GM21529 (cell line): ENCODE results near the gene HSD3B2.

Source experiments
- ATAC-seq: cut with Tn5 transposase; IDR thresholded peaks from one replicate; pipeline ENCODE4 v1.9.1; 2021; ENCODE audit not compliant: unreplicated experiment

The HSD3B2 gene

DNA sequence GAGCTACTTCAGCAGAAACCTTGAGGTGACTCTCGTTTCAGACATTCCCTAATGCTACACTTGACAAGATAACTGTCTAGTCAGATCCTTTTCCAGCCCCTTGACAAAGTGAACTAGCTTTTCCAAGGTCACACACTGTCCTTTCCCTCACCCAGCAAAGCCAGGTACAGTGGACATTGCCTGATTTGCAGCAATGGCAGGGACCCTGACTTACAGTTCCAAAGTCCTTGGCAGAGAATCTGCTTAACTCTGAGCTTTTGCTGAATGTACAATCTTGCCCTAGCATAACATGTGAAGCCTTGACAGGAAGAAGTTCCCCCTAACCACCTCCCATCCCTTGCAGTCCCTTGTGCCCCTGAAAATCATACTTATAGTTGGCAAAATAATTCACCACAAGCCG, 37.1 kb downstream of the HSD3B2 start:
- ATAC-seq: no peak

DNA sequence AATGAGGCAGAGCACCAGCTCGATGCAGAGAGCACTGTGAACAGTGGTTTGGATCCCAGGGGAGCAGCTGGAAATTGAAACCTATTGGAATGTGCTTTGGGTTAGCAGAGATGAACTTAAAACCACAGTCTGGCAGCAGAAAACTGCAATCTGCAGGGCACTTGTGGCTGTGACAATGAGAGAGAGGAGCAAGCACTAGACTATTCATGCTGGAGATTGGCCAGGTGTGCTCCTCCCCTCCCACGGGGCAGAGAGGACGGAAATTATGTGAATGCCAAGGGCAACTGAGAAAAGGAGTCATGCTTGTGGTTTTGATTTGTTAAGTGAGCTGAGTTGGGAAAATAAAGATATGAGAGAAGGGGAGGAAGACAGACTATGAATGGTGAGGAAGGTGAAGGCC, 38.1 kb downstream of the HSD3B2 start:
- ATAC-seq: no peak

DNA sequence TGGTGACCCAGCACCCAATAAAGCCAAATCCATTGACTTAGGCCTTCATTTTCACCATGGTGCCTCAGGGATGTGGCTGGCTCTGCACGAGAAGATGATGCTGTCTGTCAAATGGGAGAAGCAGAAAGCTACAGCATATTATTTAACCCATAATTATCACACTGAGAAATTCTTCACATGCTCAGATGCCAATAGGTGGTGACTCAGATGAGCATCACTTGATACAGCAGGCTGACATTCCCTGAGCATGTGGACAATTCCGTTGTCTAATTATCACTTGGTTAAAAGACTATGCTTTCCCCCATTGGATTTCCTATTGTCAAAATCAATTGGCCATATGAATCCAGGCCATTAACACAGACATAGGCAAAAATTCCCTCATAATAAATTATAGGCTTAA, 48.0 kb downstream of the HSD3B2 start:
- ATAC-seq: no peak

DNA sequence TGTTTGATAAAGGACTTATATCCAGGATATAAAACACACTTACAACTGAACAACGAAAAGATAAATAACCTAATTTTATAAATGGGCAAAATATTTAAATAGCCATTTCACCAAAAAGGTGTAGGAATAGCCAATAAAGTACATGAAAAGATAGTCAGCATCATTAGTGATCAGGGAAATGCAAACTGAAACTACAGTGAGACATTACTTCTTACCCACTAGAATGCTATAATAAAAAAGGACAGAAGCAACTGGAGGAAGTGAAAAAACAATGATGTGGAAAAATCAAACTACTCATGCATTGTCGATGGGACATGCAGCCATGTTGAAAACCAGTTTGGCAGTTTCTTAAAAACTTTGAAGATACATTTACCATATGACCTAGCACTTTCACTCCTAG, 48.6 kb downstream of the HSD3B2 start:
- ATAC-seq: no peak

DNA sequence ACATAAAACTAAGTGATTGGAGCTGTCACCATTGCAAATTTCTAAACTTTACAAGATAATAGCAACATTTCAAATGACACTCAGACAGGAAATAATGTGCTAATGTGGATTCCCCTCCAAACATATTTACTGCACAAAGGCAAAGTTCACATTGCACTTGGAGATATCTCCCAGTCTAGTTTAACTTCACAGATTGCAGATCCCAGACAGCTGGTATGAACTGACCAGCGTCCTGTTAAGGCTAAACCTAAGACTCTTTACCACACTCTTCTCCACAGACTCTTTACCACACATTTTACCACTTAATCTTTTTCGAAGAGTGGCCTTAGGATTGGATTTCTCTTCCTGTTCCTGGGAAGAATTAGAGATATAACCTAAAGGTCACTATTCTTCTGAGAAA, 51.5 kb downstream of the HSD3B2 start:
- ATAC-seq: no peak

DNA sequence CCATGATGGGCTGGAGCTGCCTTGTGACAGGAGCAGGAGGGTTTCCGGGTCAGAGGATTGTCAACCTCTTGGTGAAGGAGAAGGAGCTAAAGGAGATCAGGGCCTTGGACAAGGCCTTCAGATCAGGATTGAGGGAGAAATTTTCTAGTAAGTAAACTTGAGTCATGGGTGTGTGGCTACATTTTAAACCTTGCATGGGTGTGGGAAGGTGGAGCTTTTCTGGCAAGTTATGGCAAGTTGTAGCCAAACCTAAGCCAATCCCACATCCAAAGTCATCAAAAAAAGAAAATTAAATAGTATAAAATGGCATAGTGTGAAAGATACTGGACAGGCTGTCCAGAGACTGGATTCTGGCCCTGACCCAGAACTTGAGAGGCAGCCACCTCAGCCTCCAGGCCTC, 52.3 kb downstream of the HSD3B2 start:
- no peak for ATAC-seq

DNA sequence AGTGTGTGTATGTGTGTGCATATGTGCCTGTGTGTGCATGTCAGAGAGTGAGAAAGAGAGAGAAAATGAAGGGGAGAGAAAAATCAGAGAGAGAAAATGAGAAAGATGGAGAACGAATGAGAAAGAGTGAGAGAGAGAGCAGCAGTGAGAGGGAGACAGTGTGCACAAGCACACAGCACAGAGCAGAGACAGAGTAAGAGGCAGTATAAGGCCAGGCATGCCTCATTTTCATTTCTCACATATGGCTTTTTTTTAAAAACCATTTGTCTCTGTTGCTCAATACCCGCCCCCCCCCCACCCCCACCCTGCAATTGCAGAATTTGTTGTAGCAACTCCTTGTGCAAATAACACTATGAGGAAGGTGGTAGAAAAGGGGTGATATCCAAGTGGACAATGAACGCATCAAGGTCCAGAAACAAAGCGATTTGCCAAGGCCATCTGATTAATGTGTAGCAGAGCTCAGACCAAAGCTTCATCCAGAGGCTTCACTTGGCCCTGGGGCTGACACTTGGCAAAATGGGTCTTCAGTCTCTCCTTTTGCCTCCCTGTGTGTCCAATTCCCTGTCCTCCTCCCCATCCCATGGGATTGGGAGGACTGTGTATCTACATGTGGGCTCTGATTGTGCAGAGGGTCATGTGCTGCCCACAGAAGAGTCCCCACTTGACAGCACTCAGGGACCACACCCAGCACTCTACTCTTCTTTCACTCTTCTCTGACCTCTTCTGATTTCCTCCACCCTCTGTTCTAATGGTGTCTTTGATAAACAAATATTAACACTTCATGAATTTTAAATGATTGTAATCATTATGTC, 53.1 kb downstream of the HSD3B2 start:
- ATAC-seq: no peak

DNA sequence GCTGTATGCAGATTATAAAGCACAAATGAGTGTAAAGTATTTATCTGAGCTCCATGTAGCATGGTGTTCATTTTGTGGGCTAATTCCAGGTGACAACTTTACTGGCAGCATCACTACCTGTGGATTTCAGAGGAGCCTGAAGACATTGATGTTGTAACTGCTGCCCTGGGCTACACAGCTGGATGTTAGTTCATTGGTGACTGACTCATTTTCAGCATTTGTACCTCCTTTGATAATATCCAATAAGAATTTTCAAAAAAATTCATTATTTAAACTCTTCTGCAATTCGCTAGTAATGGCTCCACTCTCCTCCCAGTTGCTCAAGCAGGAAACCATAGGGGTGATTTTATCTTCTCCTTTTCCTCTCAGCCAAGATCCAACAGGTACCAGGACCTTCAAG, 54.8 kb downstream of the HSD3B2 start:
- no peak for ATAC-seq

DNA sequence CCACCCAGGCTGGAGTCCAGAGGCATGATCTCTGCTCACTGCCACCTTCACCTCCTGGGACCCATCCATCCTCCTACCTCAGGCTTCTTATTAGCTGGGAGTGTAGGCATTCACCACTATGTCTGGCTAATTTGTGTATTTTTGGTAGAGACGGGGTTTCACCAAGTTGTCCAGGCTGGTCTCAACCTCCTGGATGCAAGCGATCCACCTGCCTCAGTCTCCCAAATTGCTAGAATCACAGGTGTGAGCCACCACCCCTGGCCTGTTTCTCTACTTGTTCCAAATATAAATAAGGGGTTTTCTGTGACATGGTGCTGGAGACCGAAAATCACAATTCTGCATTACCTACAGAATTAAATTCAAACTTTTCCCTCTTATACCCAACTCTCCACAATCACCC, 55.4 kb downstream of the HSD3B2 start:
- no peak for ATAC-seq

DNA sequence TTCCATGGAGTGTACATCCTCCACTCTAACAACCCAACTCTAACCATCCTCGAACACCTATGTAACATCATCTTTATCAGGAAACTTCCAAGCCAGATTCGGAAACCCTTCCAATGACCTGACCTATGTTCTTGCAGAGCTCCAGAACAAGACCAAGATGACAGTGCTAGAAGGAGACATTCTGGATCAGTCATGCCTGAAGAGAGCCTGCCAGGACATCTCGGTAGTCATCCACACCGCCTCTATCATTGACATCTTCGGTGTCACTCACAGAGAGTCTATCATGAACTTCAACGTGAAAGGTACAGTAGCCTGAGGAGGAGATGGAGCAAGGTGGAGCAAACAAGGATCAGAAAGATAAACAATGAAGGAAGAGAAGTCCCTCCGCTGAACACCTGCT, 56.0 kb downstream of the HSD3B2 start:
- no peak for ATAC-seq

DNA sequence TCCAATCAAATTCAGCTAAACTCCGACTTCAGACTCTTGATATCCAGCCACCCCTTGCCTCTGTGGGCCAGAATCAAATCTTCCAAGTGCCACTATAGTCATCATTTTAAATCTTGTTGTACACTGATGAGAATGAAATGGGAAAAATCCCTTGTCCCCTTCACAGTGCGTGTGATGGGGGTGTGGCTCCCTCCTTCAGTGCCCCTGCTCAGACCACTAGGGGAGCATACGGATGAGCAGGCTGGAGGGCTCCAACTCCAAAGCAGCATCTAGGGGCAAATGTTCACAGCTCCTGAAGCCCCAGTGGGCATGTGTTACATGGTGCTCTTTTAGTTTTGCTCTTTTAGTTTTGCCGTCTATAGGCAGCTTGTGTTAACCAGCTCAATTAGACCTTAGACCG, 56.6 kb downstream of the HSD3B2 start:
- ATAC-seq: no peak

DNA sequence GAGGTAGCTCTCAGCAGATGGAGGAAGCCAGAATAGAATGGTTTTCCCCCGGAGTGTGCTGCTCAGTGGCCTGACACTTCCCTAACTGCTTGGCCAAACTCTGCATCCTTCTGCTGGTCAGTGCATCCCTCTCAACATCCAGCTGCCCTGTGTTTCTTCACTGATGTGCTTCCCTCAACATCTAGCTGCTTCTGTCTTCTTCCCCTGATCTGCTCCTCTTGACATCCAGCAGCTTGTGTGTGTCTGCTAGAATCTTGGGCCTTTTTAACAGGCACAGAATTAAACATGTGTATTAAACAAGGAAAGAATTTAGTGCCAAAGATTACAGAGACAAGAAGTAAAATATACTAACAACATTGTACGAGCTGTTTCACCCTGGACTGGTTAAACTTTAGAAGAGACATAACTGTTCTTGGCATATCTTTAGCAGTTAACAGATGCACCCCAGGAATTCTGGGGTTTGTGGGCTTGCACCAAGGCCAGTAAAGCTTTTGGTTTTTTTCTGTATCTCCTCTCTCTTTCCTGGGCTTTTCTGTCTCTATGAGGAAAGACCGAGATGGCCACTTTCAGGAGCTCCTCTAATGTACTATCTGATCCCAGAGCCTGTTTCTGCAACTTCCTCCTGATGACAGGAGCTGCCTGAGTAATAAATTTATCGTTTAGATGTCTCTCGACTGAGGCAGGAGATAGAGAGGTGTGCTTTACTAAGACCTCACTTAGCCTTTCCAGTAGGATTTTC, 57.3 kb downstream of the HSD3B2 start:
- no peak for ATAC-seq
